Common myeloid progenitor, CD34-positive (primary cell): Measurements from ENCODE around the gene RPTOR.

ENCODE experiments used
- CTCF ChIA-PET: fragments of 350-600 bp; sonication (Branson Sonifier 250); formaldehyde crosslinking; loops from one replicate; lab custom pipeline; 2021; ENCODE audit warnings: antibody characterized with exemption; lab: Charles Lee
- POLR2A ChIA-PET: fragments of 350-600 bp; sonication (Branson Sonifier 250); formaldehyde crosslinking; loops from one replicate; lab custom pipeline; 2021; ENCODE audit warnings: antibody characterized with exemption; lab: Charles Lee
- DNase-seq, 3 donors: peaks; one replicate each; pipeline versions ENCODE4 v3.0.0 to v3.0.0-alpha.2; 2013
- H3K27ac ChIP-seq, 2 experiments: 1 replicate in 1 of 2; 2 replicates in 1 of 2; pipeline ENCODE4 v1.7.0; 2013; ENCODE audit warnings: inconsistent platforms in 2 of 2, low read length in 2 of 2, mild to moderate bottlenecking in 2 of 2, low read depth in 1 of 2, moderate library complexity in 1 of 2; ENCODE audit not compliant: severe bottlenecking in 2 of 2, insufficient read depth in 1 of 2, poor library complexity in 1 of 2
- H3K27me3 ChIP-seq, 5 experiments: replicated peaks in 2 of 5; 1 replicate in 3 of 5; 2 replicates in 2 of 5; pipeline versions ENCODE4 v1.6.1 to v1.7.0; 2013; ENCODE audit warnings: low read length in 4 of 5, mild to moderate bottlenecking in 2 of 5, moderate library complexity in 2 of 5, inconsistent platforms in 1 of 5; ENCODE audit not compliant: insufficient read depth in 5 of 5, control insufficient read depth in 4 of 5
- H3K36me3 ChIP-seq, 4 experiments: 1 replicate in 2 of 4; 2 replicates in 2 of 4; pipeline versions ENCODE4 v1.6.1 to v1.7.0; 2013; ENCODE audit warnings: low read length in 3 of 4, control low read depth in 1 of 4, mild to moderate bottlenecking in 1 of 4; ENCODE audit not compliant: control insufficient read depth in 4 of 4, insufficient read depth in 4 of 4
- H3K4me1 ChIP-seq, 4 experiments: 1 replicate in 3 of 4; 2 replicates in 1 of 4; pipeline versions ENCODE4 v1.6.1 to v1.7.1; 2013; ENCODE audit warnings: low read length in 3 of 4, mild to moderate bottlenecking in 3 of 4, control low read depth in 1 of 4, inconsistent platforms in 1 of 4, moderate library complexity in 1 of 4; ENCODE audit not compliant: control insufficient read depth in 4 of 4, insufficient read depth in 4 of 4; ENCODE audit errors: control extremely low read depth in 1 of 4
- H3K4me3 ChIP-seq, 7 experiments: 1 replicate in 4 of 7; 2 replicates in 3 of 7; pipeline versions ENCODE4 v1.5.1 to v1.7.0; 2013; ENCODE audit warnings: mild to moderate bottlenecking in 7 of 7, low read length in 6 of 7, moderate library complexity in 6 of 7, inconsistent platforms in 2 of 7, low read depth in 2 of 7, control low read depth in 1 of 7; ENCODE audit not compliant: insufficient read depth in 4 of 7, control insufficient read depth in 1 of 7; ENCODE audit errors: extremely low read depth in 1 of 7
- H3K9me3 ChIP-seq, 5 experiments: 1 replicate in 4 of 5; 2 replicates in 1 of 5; pipeline versions ENCODE4 v1.6.1 to v1.7.1; 2013; ENCODE audit warnings: low read length in 4 of 5, mild to moderate bottlenecking in 2 of 5, inconsistent platforms in 1 of 5, low read depth in 1 of 5, moderate library complexity in 1 of 5; ENCODE audit not compliant: control insufficient read depth in 4 of 5, insufficient read depth in 2 of 5; ENCODE audit errors: control extremely low read depth in 1 of 5
- WGBS: methylation state at CpG from one replicate; pipeline ENCODE4 v1.1.5; 2013; ENCODE audit not compliant: insufficient coverage; 5-methylcytosine and 5-hydroxymethylcytosine counted together

The RPTOR gene

GRCh38 chr17:80956321-80957190, 411.9 kb downstream of the RPTOR start:
- no peak for DNase-seq
- ChIA-PET CTCF (no interaction called here), POLR2A (interaction anchor here (0.6 kb wide), 1 partner anchor 533 kb away, joined by 3 read pairs; no protein-coding TSS in a partner anchor)
- H3K27me3 ChIP-seq: no peaks in the 10 kb centered on the region
- no peak overlapping the region for H3K4me3 ChIP-seq
- peaks cover 0 to 26% (median 12%) of the 10 kb centered on the region in 4 experiments for H3K36me3 ChIP-seq
- H3K9me3 ChIP-seq: no peaks in the 10 kb centered on the region
- WGBS: 93% methylated on average over 23 of the region's 29 CpGs
- H3K4me1 ChIP-seq: no peaks in the 10 kb centered on the region
- no peak overlapping the region for H3K27ac ChIP-seq

- no peaks in the 10 kb centered on the region for H3K9me3 ChIP-seq
- ChIA-PET POLR2A (no interaction called here), CTCF (interaction anchor here (0.9 kb wide), 1 partner anchor 13 kb away, joined by 5 read pairs; no protein-coding TSS in a partner anchor)
- H3K4me1 ChIP-seq: no peaks in the 10 kb centered on the region
- DNase-seq: no peak
- WGBS: 97% methylated on average over 12 of the region's 12 CpGs
- no peak overlapping the region for H3K27ac ChIP-seq
- peaks cover 0 to 25% (median 9%) of the 10 kb centered on the region in 4 experiments for H3K36me3 ChIP-seq
- no peak overlapping the region for H3K4me3 ChIP-seq
- H3K27me3 ChIP-seq: no peaks in the 10 kb centered on the region
Observed at GRCh38 chr17:80957461-80957941, 412.9 kb downstream of the RPTOR start.

- no peak overlapping the region for H3K27ac ChIP-seq
- H3K36me3 ChIP-seq: peaks cover 0 to 25% (median 12%) of the 10 kb centered on the region in 4 experiments
- H3K4me3 ChIP-seq: no peak overlapping the region
- WGBS: 95% methylated on average over 23 of the region's 23 CpGs
- ChIA-PET POLR2A (no interaction called here), CTCF (no interaction called here)
- H3K4me1 ChIP-seq: no peaks in the 10 kb centered on the region
- DNase-seq: no peak
- no peaks in the 10 kb centered on the region for H3K27me3 ChIP-seq
- no peaks in the 10 kb centered on the region for H3K9me3 ChIP-seq
Observed at GRCh38 chr17:80959330-80960036, 414.8 kb downstream of the RPTOR start.

GRCh38 chr17:80960037-80960796, 415.6 kb downstream of the RPTOR start:
- ChIA-PET POLR2A (no interaction called here), CTCF (no interaction called here)
- 96% methylated on average over 21 of the region's 24 CpGs for WGBS
- peaks cover 0 to 30% (median 14%) of the 10 kb centered on the region in 4 experiments for H3K36me3 ChIP-seq
- H3K9me3 ChIP-seq: no peaks in the 10 kb centered on the region
- no peaks in the 10 kb centered on the region for H3K4me1 ChIP-seq
- H3K27me3 ChIP-seq: no peaks in the 10 kb centered on the region
- H3K4me3 ChIP-seq: no peak overlapping the region
- no peak for DNase-seq
- H3K27ac ChIP-seq: no peak overlapping the region

GRCh38 chr17:80960797-80961452, 416.3 kb downstream of the RPTOR start:
- CTCF ChIA-PET: no interaction called here
- DNase-seq: no peak

GRCh38 chr17:80961541-80962330, 417.1 kb downstream of the RPTOR start:
- no peaks in the 10 kb centered on the region for H3K27me3 ChIP-seq
- H3K9me3 ChIP-seq: no peaks in the 10 kb centered on the region
- CTCF ChIA-PET: interaction anchor here (0.6 to 1.2 kb wide), 2 partner anchors 43 to 62 kb away, joined by 3 to 6 read pairs; no protein-coding TSS in a partner anchor
- 98% methylated on average over 20 of the region's 21 CpGs for WGBS
- DNase-seq: no peak
- no peaks in the 10 kb centered on the region for H3K4me1 ChIP-seq
- H3K27ac ChIP-seq: no peak overlapping the region
- H3K36me3 ChIP-seq: peaks cover 0 to 32% (median 16%) of the 10 kb centered on the region in 4 experiments
- POLR2A ChIA-PET: no interaction called here
- no peak overlapping the region for H3K4me3 ChIP-seq

More at GRCh38 chr17:80960797-80961452, 416.3 kb downstream of the RPTOR start:
- POLR2A ChIA-PET: no interaction called here
- Histone ChIP-seq H3K36me3 (peaks cover 0 to 36% (median 16%) of the 10 kb centered on the region in 4 experiments), H3K27ac (no peak overlapping the region), H3K27me3 (no peaks in the 10 kb centered on the region), H3K9me3 (no peaks in the 10 kb centered on the region), H3K4me3 (no peak overlapping the region), H3K4me1 (no peaks in the 10 kb centered on the region)
- 94% methylated on average over 30 of the region's 31 CpGs for WGBS
